ENCODE data around the gene SYNRG. TPM values are rescaled to one million over a fixed set of nuclear protein-coding genes. Genes with fewer than 3 reads are reported as not detected.
A peak's percentile ranks its signal among the peaks of the same experiment; 100 is the strongest.

The SYNRG gene
- total and polyA plus RNA-seq, 2 of the 13 experiments (the other 11 are each of a cell fraction or from before 2014, with no cell fraction given) = 7.3 to 8.7 TPM

DNA sequence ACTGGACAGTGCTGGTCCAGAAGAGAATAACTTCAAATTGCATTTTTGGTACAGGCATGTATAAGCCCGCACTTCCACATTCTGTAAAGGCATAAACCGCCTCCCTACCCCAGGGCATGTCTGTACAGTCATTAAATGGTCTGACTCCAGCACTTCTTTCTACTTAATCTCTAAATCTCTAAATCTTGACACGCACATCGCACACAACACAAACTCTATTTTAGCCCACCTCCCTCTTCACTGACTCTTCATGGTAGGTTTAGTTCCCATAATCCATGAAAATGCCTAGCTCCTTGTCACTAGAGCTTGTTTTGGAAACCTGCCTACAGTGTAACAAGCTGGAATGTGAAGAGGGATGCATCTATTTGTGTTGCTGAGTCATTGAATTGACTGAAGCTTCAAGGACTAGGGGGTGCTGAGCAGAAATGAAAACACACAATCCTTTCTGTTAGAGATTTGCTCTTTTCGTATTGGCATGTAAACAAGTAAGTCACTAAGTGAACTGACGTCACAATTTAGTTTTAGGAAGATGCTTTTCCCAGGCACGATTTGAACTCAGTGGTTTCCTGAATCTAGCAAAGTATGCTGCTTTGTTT lies 121.1 kb downstream of the SYNRG start (continued):
- TF ChIP-seq, protein P1, sequence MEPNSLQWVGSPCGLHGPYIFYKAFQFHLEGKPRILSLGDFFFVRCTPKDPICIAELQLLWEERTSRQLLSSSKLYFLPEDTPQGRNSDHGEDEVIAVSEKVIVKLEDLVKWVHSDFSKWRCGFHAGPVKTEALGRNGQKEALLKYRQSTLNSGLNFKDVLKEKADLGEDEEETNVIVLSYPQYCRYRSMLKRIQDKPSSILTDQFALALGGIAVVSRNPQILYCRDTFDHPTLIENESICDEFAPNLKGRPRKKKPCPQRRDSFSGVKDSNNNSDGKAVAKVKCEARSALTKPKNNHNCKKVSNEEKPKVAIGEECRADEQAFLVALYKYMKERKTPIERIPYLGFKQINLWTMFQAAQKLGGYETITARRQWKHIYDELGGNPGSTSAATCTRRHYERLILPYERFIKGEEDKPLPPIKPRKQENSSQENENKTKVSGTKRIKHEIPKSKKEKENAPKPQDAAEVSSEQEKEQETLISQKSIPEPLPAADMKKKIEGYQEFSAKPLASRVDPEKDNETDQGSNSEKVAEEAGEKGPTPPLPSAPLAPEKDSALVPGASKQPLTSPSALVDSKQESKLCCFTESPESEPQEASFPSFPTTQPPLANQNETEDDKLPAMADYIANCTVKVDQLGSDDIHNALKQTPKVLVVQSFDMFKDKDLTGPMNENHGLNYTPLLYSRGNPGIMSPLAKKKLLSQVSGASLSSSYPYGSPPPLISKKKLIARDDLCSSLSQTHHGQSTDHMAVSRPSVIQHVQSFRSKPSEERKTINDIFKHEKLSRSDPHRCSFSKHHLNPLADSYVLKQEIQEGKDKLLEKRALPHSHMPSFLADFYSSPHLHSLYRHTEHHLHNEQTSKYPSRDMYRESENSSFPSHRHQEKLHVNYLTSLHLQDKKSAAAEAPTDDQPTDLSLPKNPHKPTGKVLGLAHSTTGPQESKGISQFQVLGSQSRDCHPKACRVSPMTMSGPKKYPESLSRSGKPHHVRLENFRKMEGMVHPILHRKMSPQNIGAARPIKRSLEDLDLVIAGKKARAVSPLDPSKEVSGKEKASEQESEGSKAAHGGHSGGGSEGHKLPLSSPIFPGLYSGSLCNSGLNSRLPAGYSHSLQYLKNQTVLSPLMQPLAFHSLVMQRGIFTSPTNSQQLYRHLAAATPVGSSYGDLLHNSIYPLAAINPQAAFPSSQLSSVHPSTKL (CRISPR knock-in tag; IDR thresholded peaks at IDR 0.05) = peak; percentile 85
- TF ChIP-seq ARNTL (CRISPR knock-in tag; IDR thresholded peaks at IDR 0.05) (0 out of 2 replicates have a peak, but pooled peaks have one; percentile 43), NCOA1 (CRISPR knock-in tag; IDR thresholded peaks at IDR 0.05) (no peak), THAP11 (CRISPR knock-in tag; IDR thresholded peaks at IDR 0.05) (peak; percentile 69), ZNF383 (CRISPR knock-in tag; IDR thresholded peaks at IDR 0.05; ENCODE audit: borderline replicate concordance) (no peak), ZNF776 (CRISPR knock-in tag; IDR thresholded peaks at IDR 0.05) (no peak), NRL (CRISPR knock-in tag; IDR thresholded peaks at IDR 0.05; ENCODE audit: borderline replicate concordance) (no peak), ERF (CRISPR knock-in tag; IDR thresholded peaks at IDR 0.05) (no peak), NKX3-1 (CRISPR knock-in tag; IDR thresholded peaks at IDR 0.05) (no peak), ZKSCAN8 (CRISPR knock-in tag; IDR thresholded peaks at IDR 0.05; ENCODE audit: borderline replicate concordance) (peak; percentile 86; the same call in 1 of the 2 replicates), KDM2A (CRISPR knock-in tag; IDR thresholded peaks at IDR 0.05; ENCODE audit: borderline replicate concordance, low read depth) (no peak), ZNF549 (CRISPR knock-in tag; IDR thresholded peaks at IDR 0.05) (no peak), CEBPB (IDR thresholded peaks at IDR 0.05; ENCODE audit: borderline replicate concordance, low read depth, low read length) (no peak), ZBTB1 (CRISPR knock-in tag; IDR thresholded peaks at IDR 0.05; ENCODE audit: borderline replicate concordance) (no peak), ZNF619 (CRISPR knock-in tag; IDR thresholded peaks at IDR 0.05) (no peak), GABPB1 (CRISPR knock-in tag; IDR thresholded peaks at IDR 0.05) (no peak)
- TF ChIP-seq, protein P2, sequence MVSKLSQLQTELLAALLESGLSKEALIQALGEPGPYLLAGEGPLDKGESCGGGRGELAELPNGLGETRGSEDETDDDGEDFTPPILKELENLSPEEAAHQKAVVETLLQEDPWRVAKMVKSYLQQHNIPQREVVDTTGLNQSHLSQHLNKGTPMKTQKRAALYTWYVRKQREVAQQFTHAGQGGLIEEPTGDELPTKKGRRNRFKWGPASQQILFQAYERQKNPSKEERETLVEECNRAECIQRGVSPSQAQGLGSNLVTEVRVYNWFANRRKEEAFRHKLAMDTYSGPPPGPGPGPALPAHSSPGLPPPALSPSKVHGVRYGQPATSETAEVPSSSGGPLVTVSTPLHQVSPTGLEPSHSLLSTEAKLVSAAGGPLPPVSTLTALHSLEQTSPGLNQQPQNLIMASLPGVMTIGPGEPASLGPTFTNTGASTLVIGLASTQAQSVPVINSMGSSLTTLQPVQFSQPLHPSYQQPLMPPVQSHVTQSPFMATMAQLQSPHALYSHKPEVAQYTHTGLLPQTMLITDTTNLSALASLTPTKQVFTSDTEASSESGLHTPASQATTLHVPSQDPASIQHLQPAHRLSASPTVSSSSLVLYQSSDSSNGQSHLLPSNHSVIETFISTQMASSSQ (IDR thresholded peaks at IDR 0.05; ENCODE audit: low read depth) = no peak
- TF ChIP-seq, protein P2 (CRISPR knock-in tag; IDR thresholded peaks at IDR 0.05; ENCODE audit: borderline replicate concordance) = no peak; the same call in 1 of the 2 replicates
- TF ChIP-seq, protein P3, sequence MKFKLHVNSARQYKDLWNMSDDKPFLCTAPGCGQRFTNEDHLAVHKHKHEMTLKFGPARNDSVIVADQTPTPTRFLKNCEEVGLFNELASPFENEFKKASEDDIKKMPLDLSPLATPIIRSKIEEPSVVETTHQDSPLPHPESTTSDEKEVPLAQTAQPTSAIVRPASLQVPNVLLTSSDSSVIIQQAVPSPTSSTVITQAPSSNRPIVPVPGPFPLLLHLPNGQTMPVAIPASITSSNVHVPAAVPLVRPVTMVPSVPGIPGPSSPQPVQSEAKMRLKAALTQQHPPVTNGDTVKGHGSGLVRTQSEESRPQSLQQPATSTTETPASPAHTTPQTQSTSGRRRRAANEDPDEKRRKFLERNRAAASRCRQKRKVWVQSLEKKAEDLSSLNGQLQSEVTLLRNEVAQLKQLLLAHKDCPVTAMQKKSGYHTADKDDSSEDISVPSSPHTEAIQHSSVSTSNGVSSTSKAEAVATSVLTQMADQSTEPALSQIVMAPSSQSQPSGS (CRISPR knock-in tag; IDR thresholded peaks at IDR 0.05) = peak; percentile 70; the same call in 1 of the 2 replicates
- TF ChIP-seq, protein P4, sequence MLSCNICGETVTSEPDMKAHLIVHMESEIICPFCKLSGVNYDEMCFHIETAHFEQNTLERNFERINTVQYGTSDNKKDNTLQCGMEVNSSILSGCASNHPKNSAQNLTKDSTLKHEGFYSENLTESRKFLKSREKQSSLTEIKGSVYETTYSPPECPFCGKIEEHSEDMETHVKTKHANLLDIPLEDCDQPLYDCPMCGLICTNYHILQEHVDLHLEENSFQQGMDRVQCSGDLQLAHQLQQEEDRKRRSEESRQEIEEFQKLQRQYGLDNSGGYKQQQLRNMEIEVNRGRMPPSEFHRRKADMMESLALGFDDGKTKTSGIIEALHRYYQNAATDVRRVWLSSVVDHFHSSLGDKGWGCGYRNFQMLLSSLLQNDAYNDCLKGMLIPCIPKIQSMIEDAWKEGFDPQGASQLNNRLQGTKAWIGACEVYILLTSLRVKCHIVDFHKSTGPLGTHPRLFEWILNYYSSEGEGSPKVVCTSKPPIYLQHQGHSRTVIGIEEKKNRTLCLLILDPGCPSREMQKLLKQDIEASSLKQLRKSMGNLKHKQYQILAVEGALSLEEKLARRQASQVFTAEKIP (CRISPR knock-in tag; IDR thresholded peaks at IDR 0.05; ENCODE audit: borderline replicate concordance) = no peak

Data from HepG2 (cell line).